ENCODE measurements around the gene DICER1.

DICER1 gene

GRCh38 chr14:95137804-95138167, 19.5 kb downstream of the DICER1 start:
- H3K4me3 ChIP-seq (ENCODE audit: low read depth in 1 of 2, low read length in 2 of 2) = no peak overlapping the region
- H3K27ac ChIP-seq (ENCODE audit: low read length) = no peak overlapping the region
- H3K9me3 ChIP-seq (ENCODE audit: insufficient read depth, low read length, severe bottlenecking) = no peaks in the 10 kb centered on the region
- H3K27me3 ChIP-seq (ENCODE audit: insufficient read depth, low read length, poor library complexity) = no peaks in the 10 kb centered on the region
- H2AFZ ChIP-seq (ENCODE audit: low read depth, low read length) = no peak overlapping the region
- peaks cover 96% of the 10 kb centered on the region for H3K79me2 ChIP-seq (ENCODE audit: insufficient read depth, low read length)
- no peak for DNase-seq
- peaks cover 71% of the 10 kb centered on the region for H4K20me1 ChIP-seq (ENCODE audit: insufficient read depth, low read length)
- H3K4me1 ChIP-seq (ENCODE audit: insufficient read depth, low read length) = no peaks in the 10 kb centered on the region
- no peak overlapping the region for H3K4me2 ChIP-seq (ENCODE audit: insufficient read depth, low read length)
- no peak overlapping the region for H3K9ac ChIP-seq (ENCODE audit: low read depth, low read length)
- ATAC-seq (ENCODE audit: insufficient read depth, low read depth) = no peak
- no peak for TF ChIP-seq EZH2 (IDR thresholded peaks at IDR 0.05; ENCODE audit: borderline replicate concordance, low read depth, low read length, severe bottlenecking)
- TF ChIP-seq, protein P1, sequence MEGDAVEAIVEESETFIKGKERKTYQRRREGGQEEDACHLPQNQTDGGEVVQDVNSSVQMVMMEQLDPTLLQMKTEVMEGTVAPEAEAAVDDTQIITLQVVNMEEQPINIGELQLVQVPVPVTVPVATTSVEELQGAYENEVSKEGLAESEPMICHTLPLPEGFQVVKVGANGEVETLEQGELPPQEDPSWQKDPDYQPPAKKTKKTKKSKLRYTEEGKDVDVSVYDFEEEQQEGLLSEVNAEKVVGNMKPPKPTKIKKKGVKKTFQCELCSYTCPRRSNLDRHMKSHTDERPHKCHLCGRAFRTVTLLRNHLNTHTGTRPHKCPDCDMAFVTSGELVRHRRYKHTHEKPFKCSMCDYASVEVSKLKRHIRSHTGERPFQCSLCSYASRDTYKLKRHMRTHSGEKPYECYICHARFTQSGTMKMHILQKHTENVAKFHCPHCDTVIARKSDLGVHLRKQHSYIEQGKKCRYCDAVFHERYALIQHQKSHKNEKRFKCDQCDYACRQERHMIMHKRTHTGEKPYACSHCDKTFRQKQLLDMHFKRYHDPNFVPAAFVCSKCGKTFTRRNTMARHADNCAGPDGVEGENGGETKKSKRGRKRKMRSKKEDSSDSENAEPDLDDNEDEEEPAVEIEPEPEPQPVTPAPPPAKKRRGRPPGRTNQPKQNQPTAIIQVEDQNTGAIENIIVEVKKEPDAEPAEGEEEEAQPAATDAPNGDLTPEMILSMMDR (IDR thresholded peaks at IDR 0.05; ENCODE audit: borderline replicate concordance, extremely low read depth, low read length, poor library complexity, severe bottlenecking) = no peak
- H3K36me3 ChIP-seq (ENCODE audit: insufficient read depth, low read length) = peaks cover 49% of the 10 kb centered on the region

- Histone ChIP-seq H3K27me3 (ENCODE audit: insufficient read depth, low read length, poor library complexity) (no peaks in the 10 kb centered on the region), H4K20me1 (ENCODE audit: insufficient read depth, low read length) (peaks cover 67% of the 10 kb centered on the region), H3K4me1 (ENCODE audit: insufficient read depth, low read length) (no peaks in the 10 kb centered on the region), H3K36me3 (ENCODE audit: insufficient read depth, low read length) (peaks cover 53% of the 10 kb centered on the region), H3K27ac (ENCODE audit: low read length) (no peak overlapping the region), H3K4me3 (ENCODE audit: low read depth in 1 of 2, low read length in 2 of 2) (no peak overlapping the region), H2AFZ (ENCODE audit: low read depth, low read length) (no peak overlapping the region), H3K9me3 (ENCODE audit: insufficient read depth, low read length, severe bottlenecking) (no peaks in the 10 kb centered on the region), H3K9ac (ENCODE audit: low read depth, low read length) (no peak overlapping the region), H3K79me2 (ENCODE audit: insufficient read depth, low read length) (peaks cover 96% of the 10 kb centered on the region), H3K4me2 (ENCODE audit: insufficient read depth, low read length) (no peak overlapping the region)
- no peak for TF ChIP-seq EZH2 (IDR thresholded peaks at IDR 0.05; ENCODE audit: borderline replicate concordance, low read depth, low read length, severe bottlenecking)
- TF ChIP-seq, protein P1 (IDR thresholded peaks at IDR 0.05; ENCODE audit: borderline replicate concordance, extremely low read depth, low read length, poor library complexity, severe bottlenecking) = no peak
- ATAC-seq (ENCODE audit: insufficient read depth, low read depth) (no peak), DNase-seq (no peak)
Observed at GRCh38 chr14:95137164-95137803, 20.0 kb downstream of the DICER1 start.

DNA sequence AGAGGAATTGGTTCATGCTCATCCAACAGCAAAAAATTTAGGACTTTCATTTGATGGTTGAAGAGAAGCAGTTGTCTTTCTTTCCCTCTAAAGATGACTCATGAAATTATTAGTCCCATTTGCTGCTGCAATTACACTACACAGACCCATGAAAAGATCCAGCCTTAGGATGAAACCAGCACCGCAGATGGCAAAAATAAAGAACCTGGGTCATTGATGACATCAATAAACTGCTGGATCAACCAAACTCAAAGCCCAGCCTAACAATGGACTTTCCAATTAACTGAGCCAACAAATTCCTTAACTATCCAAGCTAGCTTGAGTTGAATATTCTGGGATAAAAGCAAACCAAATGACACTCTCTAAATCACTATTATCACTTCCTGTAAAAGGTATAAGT, 20.7 kb downstream of the DICER1 start:
- H3K36me3 ChIP-seq (ENCODE audit: insufficient read depth, low read length) = peaks cover 56% of the 10 kb centered on the region
- no peak for DNase-seq
- no peak for ATAC-seq (ENCODE audit: insufficient read depth, low read depth)
- peaks cover 89% of the 10 kb centered on the region for H3K79me2 ChIP-seq (ENCODE audit: insufficient read depth, low read length)
- no peak overlapping the region for H3K4me2 ChIP-seq (ENCODE audit: insufficient read depth, low read length)
- H3K9me3 ChIP-seq (ENCODE audit: insufficient read depth, low read length, severe bottlenecking) = no peaks in the 10 kb centered on the region
- no peak overlapping the region for H2AFZ ChIP-seq (ENCODE audit: low read depth, low read length)
- H3K4me3 ChIP-seq (ENCODE audit: low read depth in 1 of 2, low read length in 2 of 2) = no peak overlapping the region
- TF ChIP-seq, protein P1 (IDR thresholded peaks at IDR 0.05; ENCODE audit: borderline replicate concordance, extremely low read depth, low read length, poor library complexity, severe bottlenecking) = no peak
- TF ChIP-seq EZH2 (IDR thresholded peaks at IDR 0.05; ENCODE audit: borderline replicate concordance, low read depth, low read length, severe bottlenecking) = no peak
- no peaks in the 10 kb centered on the region for H3K27me3 ChIP-seq (ENCODE audit: insufficient read depth, low read length, poor library complexity)
- H3K9ac ChIP-seq (ENCODE audit: low read depth, low read length) = no peak overlapping the region
- no peak overlapping the region for H3K27ac ChIP-seq (ENCODE audit: low read length)
- H3K4me1 ChIP-seq (ENCODE audit: insufficient read depth, low read length) = no peaks in the 10 kb centered on the region
- peaks cover 64% of the 10 kb centered on the region for H4K20me1 ChIP-seq (ENCODE audit: insufficient read depth, low read length)

All from DND-41 (cell line).